Heart left ventricle (tissue), 16 donors: ENCODE data around the gene C1orf21. TPM values are rescaled to one million over a fixed set of nuclear protein-coding genes. Genes with fewer than 3 reads are reported as not detected.
A peak's percentile ranks its signal among the peaks of the same experiment; 100 is the strongest.

Source experiments
- ATAC-seq, 4 donors: fragments of 200-7000 bp; cut with Tn5 transposase; one replicate each; pipeline ENCODE4 v1.9.1; 2020 to 2022; ENCODE audit warnings: moderate library complexity in 4 of 4, mild to moderate bottlenecking in 3 of 4, moderate number of reproducible peaks in 1 of 4
- DNase-seq, 5 donors: peaks; one replicate each; pipeline ENCODE4 v3.0.0-alpha.2; 2020
- H3K27ac ChIP-seq, 12 donors: fragments of 200-600 bp; sonication (generic) in 4 of 12; one replicate each; pipeline versions ENCODE4 v1.5.0 to v1.8.0; 2016 to 2022; ENCODE audit warnings: mild to moderate bottlenecking in 2 of 12
- H3K27me3 ChIP-seq, 9 donors: fragments of 200-600 bp; sonication (generic) in 2 of 9; one replicate each; pipeline versions ENCODE4 v1.5.1 to v1.8.0; 2016 to 2022; ENCODE audit warnings: mild to moderate bottlenecking in 3 of 9
- H3K36me3 ChIP-seq, 9 donors: fragments of 200-600 bp; sonication (generic) in 2 of 9; one replicate each; pipeline versions ENCODE4 v1.5.0 to v1.8.0; 2018 to 2022; ENCODE audit warnings: mild to moderate bottlenecking in 2 of 9
- H3K4me1 ChIP-seq, 12 donors: fragments of 200-600 bp; sonication (generic) in 4 of 12; one replicate each; pipeline versions ENCODE4 v1.5.0 to v1.8.0; 2016 to 2022; ENCODE audit warnings: mild to moderate bottlenecking in 3 of 12
- H3K4me3 ChIP-seq, 12 donors: fragments of 200-600 bp; sonication (generic) in 4 of 12; one replicate each; pipeline versions ENCODE4 v1.5.0 to v1.8.0; 2017 to 2022; ENCODE audit warnings: mild to moderate bottlenecking in 9 of 12, moderate library complexity in 4 of 12
- H3K9me3 ChIP-seq, 12 donors: fragments of 200-600 bp; sonication (generic) in 4 of 12; one replicate each; pipeline versions ENCODE4 v1.5.0 to v1.8.0; 2016 to 2022; ENCODE audit warnings: mild to moderate bottlenecking in 1 of 12
- CTCF ChIP-seq, 12 donors: fragments of 200-600 bp; sonication (generic) in 4 of 12; IDR thresholded peaks; one replicate each; pipeline versions ENCODE4 v1.5.0 to v1.8.0; 2018 to 2022; ENCODE audit warnings: antibody characterized with exemption in 12 of 12, mild to moderate bottlenecking in 5 of 12
- POLR2A ChIP-seq, 2 donors: fragments of 450-650 bp; IDR thresholded peaks; one replicate each; pipeline ENCODE4 v1.6.1; 2017; ENCODE audit warnings: antibody characterized with exemption in 2 of 2, mild to moderate bottlenecking in 2 of 2, moderate library complexity in 2 of 2
- WGBS, 4 donors: extraction: QIAGEN DNeasy Blood & Tissue Kit in 2 of 4; methylation state at CpG; one replicate each; pipeline versions ENCODE4 v1.1.5 to v1.1.7; 2013 to 2018; 5-methylcytosine and 5-hydroxymethylcytosine counted together
- intact Hi-C, 10 donors: fragments of 100-400 bp; cut with DNase I; formaldehyde crosslinking; loops; one replicate each; pipeline versions ENCODE4 v1.11.1 to v1.14.2; 2022
- polyA plus RNA-seq, 2 donors: library from polyadenylated mRNA; stranded (reverse); fragments of 200-250 nt; gene quantifications; one replicate each; pipeline ENCODE4 v1.2.3, GENCODE V29; 2013
- total RNA-seq, 9 donors: library from RNA; depleted of rRNA in 2 of 9; stranded (reverse); fragments of >200 nt in 2 of 9; fragmentation: NEBNext Ultra II Directional in 3 of 9; extraction: Animal tissue kit (Norgen Biotek cat#: 25700) in 3 of 9; gene quantifications; one replicate each; pipeline versions ENCODE4 v1.1.0 to v1.2.4, GENCODE V29; 2016 to 2023
- donor health status: ischemic (EF 13 %, LVEDD 7.1; RV severe dilation, severe dysfunction).
- donor health status: healthy with polysubstance abuse.
- donor health status: DM: no; HTN: yes; CAD: no.
- donor health status: DM: no; HTN: no; CAD: no.
- donor health status: ischemic (EF 25% LVEDD 6.9; RV normal size, moderate dysfunction).
- donor health status: ischemic (EF 25% LVEDD 5.7; RV mildly dilated, moderate dysfunction).
- donor health status: healthy.
- donor health status: DM: yes; HTN: yes; CAD: no.
- donor health status: ischemic (EF 35%, LVEDD 5.7; RV mildly dilated, moderate dysfunction).
- donor health status: nonischemic (EF 11% LVEDD 7.7; RV severe dilation, severe dysfunction).
- donor health status: DM: yes; HTN: yes; CAD: no.
- donor health status: PGD.
- donor health status: ischemic (EF 29% LVEDD 5.4; RV normal size, mild dysfunction).
- donor health status: nonischemic (EF 23%, LVEDD 6.1; RV moderate dilation, normal function).

Gene C1orf21
- total and polyA plus RNA-seq, 11 donors, result 32.0 to 81.3 (median 68.4) TPM

- H3K27ac ChIP-seq, result peak overlapping the region in 2 of 12 donors; percentile 3 to 40
- ATAC-seq (peak in 2 of 4 donors; percentile 53 to 63), DNase-seq (no peak)
- peaks cover 0 to 11% (median 0%) of the 10 kb centered on the region in 9 donors for H3K36me3 ChIP-seq
- TF ChIP-seq CTCF (IDR thresholded peaks at IDR 0.05) (no peak), POLR2A (IDR thresholded peaks at IDR 0.05) (no peak)
- H3K27me3 ChIP-seq, result no peaks in the 10 kb centered on the region
- peaks cover 0 to 14% (median 4%) of the 10 kb centered on the region in 12 donors for H3K9me3 ChIP-seq
- intact Hi-C loops, result no loop called here
- no peak overlapping the region for H3K4me3 ChIP-seq
- WGBS, 4 donors, result 74 to 87% (median 82%) methylated on average over 9 of the region's 9 CpGs
- H3K4me1 ChIP-seq, result peaks cover 0 to 12% (median under 1%) of the 10 kb centered on the region in 12 donors
Observed at GRCh38 chr1:184541537-184542152, 154.8 kb downstream of the C1orf21 start.

DNA sequence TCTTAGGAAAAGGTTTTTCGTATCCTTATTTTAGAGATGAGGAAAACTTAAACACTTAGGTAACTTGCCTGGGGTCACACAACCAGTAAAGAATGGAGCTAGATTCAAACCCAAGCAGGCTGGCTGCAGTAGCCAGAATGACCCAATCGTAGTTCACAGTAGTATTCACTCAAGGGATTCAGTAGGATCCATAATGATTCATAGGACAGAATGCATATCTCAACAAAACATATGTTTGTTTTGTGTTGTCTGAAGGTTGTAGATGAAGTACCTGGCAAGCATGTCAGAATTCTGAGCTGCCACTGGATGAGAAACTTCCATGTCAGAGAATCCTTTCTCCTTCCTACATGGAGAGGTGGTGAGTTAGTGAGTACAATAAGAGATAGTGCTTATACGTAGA, 155.5 kb downstream of the C1orf21 start:
- H3K27ac ChIP-seq, result peak overlapping the region in 2 of 12 donors; percentile 3 to 40

GRCh38 chr1:184545601-184546000, 158.8 kb downstream of the C1orf21 start:
- peaks cover 0 to 13% (median 0%) of the 10 kb centered on the region in 9 donors for H3K36me3 ChIP-seq
- WGBS, 4 donors, result 91 to 96% (median 94%) methylated on average over 4 of the region's 4 CpGs

More for the DNA sequence above, 155.5 kb downstream of the C1orf21 start:
- no peak for DNase-seq
- Histone ChIP-seq H3K9me3 (peaks cover 0 to 13% (median 3%) of the 10 kb centered on the region in 12 donors), H3K4me1 (peaks cover 0 to 18% (median 5%) of the 10 kb centered on the region in 12 donors), H3K36me3 (peaks cover 0 to 11% (median 0%) of the 10 kb centered on the region in 9 donors), H3K27me3 (no peaks in the 10 kb centered on the region), H3K4me3 (no peak overlapping the region)
- intact Hi-C loops, result no loop called here
- no peak for ATAC-seq
- TF ChIP-seq POLR2A (IDR thresholded peaks at IDR 0.05) (no peak), CTCF (IDR thresholded peaks at IDR 0.05) (no peak)
- WGBS, 4 donors, result 88 to 95% (median 93%) methylated on average over 3 of the region's 3 CpGs

GRCh38 chr1:184552446-184552845, 165.6 kb downstream of the C1orf21 start:
- 91 to 100% (median 98%) methylated on average over 1 of the region's 1 CpG for WGBS, 4 donors
- H3K27me3 ChIP-seq, result no peaks in the 10 kb centered on the region
- DNase-seq (no peak), ATAC-seq (no peak)
- H3K9me3 ChIP-seq, result no peaks in the 10 kb centered on the region
- H3K36me3 ChIP-seq, result peaks cover 0 to 4% (median 0%) of the 10 kb centered on the region in 9 donors
- intact Hi-C loops, result loop anchor here in 2 of 10 donors (10.0 kb wide), 1 partner anchor 68 kb away; no protein-coding TSS in a partner anchor
- TF ChIP-seq POLR2A (IDR thresholded peaks at IDR 0.05), result no peak
- TF ChIP-seq CTCF (IDR thresholded peaks at IDR 0.05), result no peak
- H3K4me1 ChIP-seq, result peaks cover 0 to 32% (median 19%) of the 10 kb centered on the region in 12 donors
- H3K4me3 ChIP-seq, result no peak overlapping the region
- H3K27ac ChIP-seq, result no peak overlapping the region

More at GRCh38 chr1:184545601-184546000, 158.8 kb downstream of the C1orf21 start:
- intact Hi-C loops, result loop anchor here in 1 of 10 donors (5.0 kb wide), 1 partner anchor 38 kb away; no protein-coding TSS in a partner anchor
- no peaks in the 10 kb centered on the region for H3K9me3 ChIP-seq
- DNase-seq, result no peak
- TF ChIP-seq POLR2A (IDR thresholded peaks at IDR 0.05), result no peak
- ATAC-seq, result no peak
- H3K4me1 ChIP-seq, result peaks cover 0 to 22% (median 5%) of the 10 kb centered on the region in 12 donors
- no peak overlapping the region for H3K27ac ChIP-seq
- H3K27me3 ChIP-seq, result no peaks in the 10 kb centered on the region
- no peak overlapping the region for H3K4me3 ChIP-seq
